Ectodermal cell (in vitro differentiated cells): ENCODE results near the gene ANKRD36. TPM values are rescaled to one million over a fixed set of nuclear protein-coding genes. Genes with fewer than 3 reads are reported as not detected.
"Not testable (repeated sequence)": the region's sequence is repeated elsewhere in the genome, so short reads cannot be mapped to it uniquely, and the experiment has no call there.

Source experiments
- H3K27ac ChIP-seq: 2 replicates; pipeline ENCODE4 v1.7.0; 2013; ENCODE audit warnings: mild to moderate bottlenecking, low read depth, low read length; ENCODE audit not compliant: insufficient read depth, poor library complexity, severe bottlenecking
- H3K27me3 ChIP-seq: 2 replicates; pipeline ENCODE4 v1.7.0; 2013; ENCODE audit warnings: mild to moderate bottlenecking, low read length; ENCODE audit not compliant: insufficient read depth, control insufficient read depth, poor library complexity, severe bottlenecking
- H3K36me3 ChIP-seq: one replicate; pipeline ENCODE4 v1.7.0; 2013; ENCODE audit warnings: low read length; ENCODE audit not compliant: control insufficient read depth, insufficient read depth
- H3K4me1 ChIP-seq: one replicate; pipeline ENCODE4 v1.7.0; 2013; ENCODE audit warnings: low read length; ENCODE audit not compliant: control insufficient read depth, insufficient read depth
- H3K4me3 ChIP-seq: 2 replicates; pipeline ENCODE4 v1.7.0; 2013; ENCODE audit warnings: low read depth, low read length, control low read depth; ENCODE audit not compliant: insufficient read depth
- H3K9me3 ChIP-seq: 2 replicates; pipeline ENCODE4 v1.7.0; 2013; ENCODE audit warnings: mild to moderate bottlenecking, low read length, moderate library complexity; ENCODE audit not compliant: control insufficient read depth
- WGBS, 2 experiments: methylation state at CpG; one replicate each; pipeline ENCODE4 v1.1.7; 2013; ENCODE audit warnings: missing lambda C conversion rate in 2 of 2; 5-methylcytosine and 5-hydroxymethylcytosine counted together
- polyA plus RNA-seq, 4 experiments: library from polyadenylated mRNA; stranded (reverse); fragments of 50-300 nt; gene quantifications; one replicate each; pipeline ENCODE4 v1.2.3, GENCODE V29; 2013

Gene ANKRD36
- polyA plus RNA-seq (2013, experiment 1 of 4), result 18.4 TPM
- 16.4 TPM for polyA plus RNA-seq (2013, experiment 2 of 4)
- polyA plus RNA-seq (2013, experiment 3 of 4), result 15.6 TPM
- 14.7 TPM for polyA plus RNA-seq (2013, experiment 4 of 4)

GRCh38 chr2:97113050-97113881, at the start of gene ANKRD36:
ANKRD36 (plus strand) TSS chr2:97113153; CDS start chr2:97113740, 587 bp downstream.
- Histone ChIP-seq H3K4me3 (peak within 1 kb of the TSS; percentile 57), H3K27ac (peak within 1 kb of the TSS; percentile 36)
- H3K9me3 ChIP-seq, H3K27me3 ChIP-seq, H3K36me3 ChIP-seq, H3K4me1 ChIP-seq: not testable (repeated sequence)
- 0% methylated on average over 48 to 52 of the region's 74 CpGs for WGBS, 2 experiments

GRCh38 chr2:97066030-97066429, 46.9 kb upstream of the ANKRD36 start:
- not testable (repeated sequence) for H3K27me3 ChIP-seq, H3K9me3 ChIP-seq, H3K27ac ChIP-seq, H3K4me1 ChIP-seq, H3K4me3 ChIP-seq, H3K36me3 ChIP-seq
- 81 to 85% methylated on average over 4 of the region's 5 CpGs for WGBS, 2 experiments

- H3K27me3 ChIP-seq, result no peaks in the 10 kb centered on the region
- no peak overlapping the region for H3K27ac ChIP-seq
- H3K4me1 ChIP-seq, result no peaks in the 10 kb centered on the region
- H3K4me3 ChIP-seq, result no peak overlapping the region
- no peaks in the 10 kb centered on the region for H3K36me3 ChIP-seq
- WGBS, 2 experiments, result 83 to 84% methylated on average over 5 of the region's 5 CpGs
- H3K9me3 ChIP-seq, result no peaks in the 10 kb centered on the region
Observed at GRCh38 chr2:97067279-97068004, 45.5 kb upstream of the ANKRD36 start.

GRCh38 chr2:97068074-97068473, 44.9 kb upstream of the ANKRD36 start:
- Histone ChIP-seq H3K27ac (no peak overlapping the region), H3K27me3 (no peaks in the 10 kb centered on the region)
- 94 to 95% methylated on average over 1 of the region's 1 CpG for WGBS, 2 experiments

GRCh38 chr2:97068722-97069121, 44.2 kb upstream of the ANKRD36 start:
- H3K4me3 ChIP-seq, H3K4me1 ChIP-seq: not testable (repeated sequence)
- 72 to 87% methylated on average over 3 of the region's 5 CpGs for WGBS, 2 experiments

More at GRCh38 chr2:97068074-97068473, 44.9 kb upstream of the ANKRD36 start:
- no peaks in the 10 kb centered on the region for H3K36me3 ChIP-seq
- no peak overlapping the region for H3K4me3 ChIP-seq
- H3K4me1 ChIP-seq, result no peaks in the 10 kb centered on the region
- H3K9me3 ChIP-seq, result no peaks in the 10 kb centered on the region

GRCh38 chr2:97070915-97071314, 42.0 kb upstream of the ANKRD36 start:
- WGBS, 2 experiments, result 86 to 100% methylated on average over 1 of the region's 3 CpGs
- not testable (repeated sequence) for H3K9me3 ChIP-seq, H3K36me3 ChIP-seq, H3K4me1 ChIP-seq, H3K27me3 ChIP-seq, H3K27ac ChIP-seq, H3K4me3 ChIP-seq

More at GRCh38 chr2:97068722-97069121, 44.2 kb upstream of the ANKRD36 start:
- not testable (repeated sequence) for H3K9me3 ChIP-seq, H3K27me3 ChIP-seq, H3K36me3 ChIP-seq, H3K27ac ChIP-seq

- H3K27ac ChIP-seq, H3K4me3 ChIP-seq, H3K27me3 ChIP-seq, H3K9me3 ChIP-seq, H3K36me3 ChIP-seq, H3K4me1 ChIP-seq: not testable (repeated sequence)
- WGBS, 2 experiments, result 87 to 95% methylated on average over 5 to 7 of the region's 8 CpGs
Observed at GRCh38 chr2:97077213-97077612, 35.7 kb upstream of the ANKRD36 start.

- not testable (repeated sequence) for H3K4me1 ChIP-seq, H3K27me3 ChIP-seq, H3K4me3 ChIP-seq, H3K36me3 ChIP-seq, H3K9me3 ChIP-seq, H3K27ac ChIP-seq
- WGBS, 2 experiments, result 91 to 98% methylated on average over 3 to 4 of the region's 10 CpGs
Observed at GRCh38 chr2:97080855-97081254, 32.1 kb upstream of the ANKRD36 start.

GRCh38 chr2:97082206-97082605, 30.7 kb upstream of the ANKRD36 start:
- H3K27me3 ChIP-seq, H3K9me3 ChIP-seq, H3K4me1 ChIP-seq, H3K27ac ChIP-seq, H3K4me3 ChIP-seq, H3K36me3 ChIP-seq: not testable (repeated sequence)
- WGBS, 2 experiments, result 80 to 86% methylated on average over 4 of the region's 9 CpGs

GRCh38 chr2:97083516-97083915, 29.4 kb upstream of the ANKRD36 start:
- H3K4me3 ChIP-seq, H3K27ac ChIP-seq, H3K27me3 ChIP-seq, H3K36me3 ChIP-seq, H3K4me1 ChIP-seq, H3K9me3 ChIP-seq: not testable (repeated sequence)
- 95 to 97% methylated on average over 7 of the region's 7 CpGs for WGBS, 2 experiments
